IMR-90 (cell line): ENCODE results near the gene TMEM218. TPM values are rescaled to one million over a fixed set of nuclear protein-coding genes. Genes with fewer than 3 reads are reported as not detected.
A peak's percentile ranks its signal among the peaks of the same experiment; 100 is the strongest.

Source experiments
- ATAC-seq: fragments of 200-7000 bp; cut with Tn5 transposase; 2 replicates; pipeline ENCODE4 v1.9.1; 2020; ENCODE audit warnings: low read depth, mild to moderate bottlenecking, moderate library complexity
- BruUV-seq: library from RNA; stranded (reverse); fragments of 400-500 nt; replicated peaks from 2 replicates; lab custom pipeline; 2021; lab: Mats Ljungman, UMichigan
- CTCF ChIA-PET: fragments of 300-600 bp; formaldehyde crosslinking; extraction: SDS; loops from one replicate; lab custom pipeline; 2021; ENCODE audit warnings: antibody characterized with exemption; lab: Yijun Ruan, JAX
- POLR2A ChIA-PET: fragments of 300-600 bp; sonication (Branson Sonifier 250); formaldehyde crosslinking; loops from one replicate; lab custom pipeline; 2022; ENCODE audit warnings: antibody characterized with exemption; ENCODE audit not compliant: unreplicated experiment; lab: Charles Lee
- DNase-seq: peaks from one replicate; pipeline ENCODE4 v3.0.0; 2013
- H2AFZ ChIP-seq: replicated peaks from 2 replicates; pipeline ENCODE3; 2013; ENCODE audit warnings: low read length, mild to moderate bottlenecking; ENCODE audit not compliant: poor library complexity
- H2AK5ac ChIP-seq: 2 replicates; pipeline ENCODE4 v1.6.1; 2013; ENCODE audit warnings: low read depth, low read length, inconsistent platforms
- H2AK9ac ChIP-seq: replicated peaks from 2 replicates; pipeline ENCODE3; 2013; ENCODE audit warnings: mild to moderate bottlenecking, low read depth, low read length, moderate library complexity; ENCODE audit not compliant: poor library complexity
- H2BK120ac ChIP-seq: 2 replicates; pipeline ENCODE4 v1.6.1; 2013; ENCODE audit warnings: low read depth, low read length, inconsistent platforms
- H2BK15ac ChIP-seq: 3 replicates; pipeline ENCODE4 v1.6.1; 2013; ENCODE audit warnings: low read depth, low read length, inconsistent platforms
- H2BK20ac ChIP-seq: 2 replicates; pipeline ENCODE4 v1.6.1; 2013; ENCODE audit warnings: low read depth, mild to moderate bottlenecking, inconsistent platforms, low read length, moderate library complexity
- H2BK5ac ChIP-seq: 2 replicates; pipeline ENCODE4 v1.6.1; 2013; ENCODE audit warnings: mild to moderate bottlenecking, low read depth, low read length, inconsistent platforms; ENCODE audit not compliant: poor library complexity, severe bottlenecking
- H3K14ac ChIP-seq: replicated peaks from 2 replicates; pipeline ENCODE4 v1.6.1; 2013; ENCODE audit warnings: low read depth, low read length, inconsistent platforms
- H3K18ac ChIP-seq: 2 replicates; pipeline ENCODE4 v1.6.1; 2013; ENCODE audit warnings: low read depth, low read length, control low read depth
- H3K23ac ChIP-seq: 2 replicates; pipeline ENCODE4 v1.6.1; 2013; ENCODE audit warnings: low read depth, low read length, inconsistent platforms
- H3K27ac ChIP-seq: 2 replicates; pipeline ENCODE4 v1.5.1; 2013; ENCODE audit warnings: mild to moderate bottlenecking, control low read depth, low read length; ENCODE audit not compliant: insufficient read depth
- H3K27me3 ChIP-seq: 2 replicates; pipeline ENCODE4 v1.6.1; 2013; ENCODE audit warnings: low read length; ENCODE audit not compliant: control insufficient read depth, insufficient read depth
- H3K36me3 ChIP-seq: 2 replicates; pipeline ENCODE4 v1.6.1; 2013; ENCODE audit warnings: low read length, mixed read lengths; ENCODE audit not compliant: control insufficient read depth, insufficient read depth
- H3K4ac ChIP-seq: 2 replicates; pipeline ENCODE4 v1.6.1; 2013; ENCODE audit warnings: low read depth, low read length, inconsistent platforms
- H3K4me1 ChIP-seq: 2 replicates; pipeline ENCODE4 v1.6.1; 2013; ENCODE audit warnings: low read length, mixed read lengths; ENCODE audit not compliant: control insufficient read depth, insufficient read depth
- H3K4me2 ChIP-seq: 2 replicates; pipeline ENCODE4 v1.6.1; 2013; ENCODE audit warnings: low read depth, mild to moderate bottlenecking, control low read depth, low read length, moderate library complexity
- H3K4me3 ChIP-seq: 2 replicates; pipeline ENCODE4 v1.5.1; 2013; ENCODE audit warnings: low read depth, mild to moderate bottlenecking, control low read depth, low read length, moderate library complexity; ENCODE audit not compliant: insufficient read depth
- H3K56ac ChIP-seq: 2 replicates; pipeline ENCODE4 v1.6.1; 2013; ENCODE audit warnings: low read length, inconsistent platforms; ENCODE audit not compliant: insufficient read depth; ENCODE audit errors: extremely low read depth
- H3K79me1 ChIP-seq, 2 experiments: 2 replicates each; pipeline ENCODE4 v1.6.1; 2013; ENCODE audit warnings: low read length in 2 of 2, inconsistent platforms in 1 of 2, low read depth in 1 of 2
- H3K9ac ChIP-seq: 2 replicates; pipeline ENCODE4 v1.6.1; 2013; ENCODE audit warnings: low read depth, low read length, control low read depth
- H3K9me1 ChIP-seq: 2 replicates; pipeline ENCODE4 v1.6.1; 2013; ENCODE audit warnings: low read length, inconsistent platforms; ENCODE audit not compliant: insufficient read depth
- H3K9me3 ChIP-seq: 2 replicates; pipeline ENCODE4 v1.6.1; 2013; ENCODE audit warnings: low read length; ENCODE audit not compliant: control insufficient read depth, insufficient read depth
- H4K20me1 ChIP-seq: 2 replicates; pipeline ENCODE4 v1.6.1; 2013; ENCODE audit warnings: low read length, inconsistent platforms; ENCODE audit not compliant: insufficient read depth
- H4K5ac ChIP-seq: 2 replicates; pipeline ENCODE4 v1.6.1; 2013; ENCODE audit warnings: mild to moderate bottlenecking, low read depth, low read length, control low read depth
- H4K8ac ChIP-seq, 2 experiments: 2 replicates each; pipeline ENCODE4 v1.6.1; 2013; ENCODE audit warnings: low read depth in 2 of 2, low read length in 2 of 2, control low read depth in 1 of 2, inconsistent platforms in 1 of 2
- H4K91ac ChIP-seq: 2 replicates; pipeline ENCODE4 v1.6.1; 2013; ENCODE audit warnings: low read depth, low read length, inconsistent platforms; ENCODE audit not compliant: insufficient read depth
- BHLHE40 ChIP-seq: fragments of 150-350 bp; IDR thresholded peaks from 2 replicates; pipeline ENCODE4 v1.6.1; 2016; ENCODE audit warnings: mild to moderate bottlenecking, low read depth, low read length
- CEBPB ChIP-seq: IDR thresholded peaks from 2 replicates; pipeline ENCODE4 v1.6.1; 2012; ENCODE audit warnings: low read depth, low read length, improper control_type of control experiment
- CHD1 ChIP-seq: IDR thresholded peaks from 2 replicates; pipeline ENCODE4 v1.6.1; 2012; ENCODE audit warnings: low read depth, low read length, improper control_type of control experiment
- CTCF ChIP-seq: conservative IDR thresholded peaks from 2 replicates; pipeline ENCODE4 v1.5.1; 2012; ENCODE audit warnings: mild to moderate bottlenecking, low read depth, low read length, improper control_type of control experiment
- ELK1 ChIP-seq: fragments of 150-350 bp; IDR thresholded peaks from 2 replicates; pipeline ENCODE4 v1.6.1; 2016; ENCODE audit warnings: low read depth, mild to moderate bottlenecking, low read length, moderate library complexity, borderline replicate concordance
- POLR2A ChIP-seq: IDR thresholded peaks from 2 replicates; pipeline ENCODE4 v1.6.1; 2012; ENCODE audit warnings: mild to moderate bottlenecking, low read depth, low read length
- RAD21 ChIP-seq: IDR thresholded peaks from 2 replicates; pipeline ENCODE4 v1.6.1; 2012; ENCODE audit warnings: low read length, improper control_type of control experiment
- SMC3 ChIP-seq: fragments of 150-350 bp; IDR thresholded peaks from 2 replicates; pipeline ENCODE4 v1.6.1; 2016; ENCODE audit warnings: low read depth, mild to moderate bottlenecking, antibody characterized with exemption, low read length, moderate library complexity
- WGBS, 2 experiments: methylation state at CpG; one replicate each; pipeline versions ENCODE4 v1.1.5 to v1.1.7; 2013; ENCODE audit warnings: missing lambda C conversion rate in 2 of 2; ENCODE audit not compliant: insufficient read length in 1 of 2; ENCODE audit errors: extremely low coverage in 2 of 2; 5-methylcytosine and 5-hydroxymethylcytosine counted together
- dilution Hi-C: fragments of 300-500 bp; cut with HindIII; formaldehyde crosslinking; loops from one replicate; pipeline ENCODE4 v1.14.3; 2018; ENCODE audit warnings: low sequenced_read_pairs; ENCODE audit not compliant: unreplicated experiment
- in situ Hi-C: fragments of 300-500 bp; cut with MboI; formaldehyde crosslinking; loops from 3 replicates; pipeline ENCODE4 v1.14.3; 2019; ENCODE audit warnings: low sequenced_read_pairs, inconsistent platforms, mixed read lengths
- intact Hi-C: fragments of 100-400 bp; cut with micrococcal nuclease; formaldehyde crosslinking; loops from 2 replicates; pipeline ENCODE4 v1.10.0; 2022
- polyA plus RNA-seq, 3 experiments: library from polyadenylated mRNA; depleted of rRNA; stranded (reverse); fragments of >200 nt; gene quantifications; 2 replicates each; pipeline ENCODE4 v1.2.3, GENCODE V29; 2012; ENCODE audit warnings: low replicate concordance in 1 of 3
- total RNA-seq: library from RNA; depleted of rRNA; stranded (reverse); fragments of >200 nt; gene quantifications from 2 replicates; pipeline ENCODE4 v1.2.3, GENCODE V29; 2012

The TMEM218 gene
- total and polyA plus RNA-seq, 2 of the 4 experiments (the other 2 are of a cell fraction), result 19.4 to 23.0 TPM

- TF ChIP-seq CHD1, result no peak
These were observed 39.0 kb downstream of the TMEM218 start (continued) for GRCh38 chr11:125072218-125072960.

DNA sequence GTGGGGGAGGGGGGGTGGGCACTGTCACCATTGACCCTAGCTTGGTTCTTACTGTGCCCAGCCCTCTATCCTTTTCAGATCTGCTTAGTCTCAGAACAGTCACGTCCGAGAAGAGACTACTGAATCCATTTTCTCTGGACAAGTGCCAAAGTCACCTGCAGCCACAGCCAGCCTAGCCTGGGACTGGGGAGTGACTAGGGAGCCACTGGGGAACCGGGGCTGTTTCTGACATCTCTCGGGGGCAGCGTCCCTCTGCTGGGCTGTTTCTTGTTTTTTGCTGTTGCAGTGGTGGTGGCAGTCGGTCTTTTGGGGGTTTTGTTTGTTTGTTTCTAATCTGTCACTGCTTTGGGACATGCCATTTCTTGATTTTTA lies 39.6 kb downstream of the TMEM218 start:
- H3K27ac ChIP-seq, result no peak overlapping the region
- no peaks in the 10 kb centered on the region for H3K36me3 ChIP-seq
- H4K5ac ChIP-seq, result no peak overlapping the region
- H2BK20ac ChIP-seq, result no peak overlapping the region
- 79% methylated on average over 2 of the region's 6 CpGs; no CpG with 5 or more reads in 1 of the 2 experiments for WGBS, 2 experiments
- H3K9me3 ChIP-seq, result no peaks in the 10 kb centered on the region
- H3K23ac ChIP-seq, result no peak overlapping the region
- no peak overlapping the region for H3K18ac ChIP-seq
- H2AFZ ChIP-seq, result no peak overlapping the region
- 0 out of 2 replicates have a peak overlapping the region, but pooled peaks have one; percentile 56 for H2AK5ac ChIP-seq
- DNase-seq (no peak), ATAC-seq (no peak)
- H3K4ac ChIP-seq, result no peak overlapping the region
- no peak overlapping the region for H3K9ac ChIP-seq
- H3K27me3 ChIP-seq, result no peaks in the 10 kb centered on the region; the same call in 1 of the 2 replicates
- H2BK5ac ChIP-seq, result no peak overlapping the region
- intact Hi-C loops (no loop called here), dilution Hi-C loops (no loop called here), in situ Hi-C loops (no loop called here)
- H4K91ac ChIP-seq, result no peak overlapping the region
- ChIA-PET CTCF (interaction anchor here (0.7 kb wide), 1 partner anchor 40 kb away, joined by 3 read pairs; no protein-coding TSS in a partner anchor), POLR2A (no interaction called here)
- no peak overlapping the region for H2BK120ac ChIP-seq
- TF ChIP-seq RAD21, result no peak
- TF ChIP-seq CTCF, result no peak
- TF ChIP-seq SMC3, result no peak
- no peak for TF ChIP-seq CEBPB
- no peak for TF ChIP-seq BHLHE40
- no peak for TF ChIP-seq POLR2A
- no peak for TF ChIP-seq ELK1
- no peaks in the 10 kb centered on the region for H3K79me1 ChIP-seq
- no peaks in the 10 kb centered on the region for H4K20me1 ChIP-seq
- H3K4me3 ChIP-seq, result no peak overlapping the region
- peaks cover 15% of the 10 kb centered on the region for H3K4me1 ChIP-seq
- H3K9me1 ChIP-seq, result peaks cover 20% of the 10 kb centered on the region
- no TSS peak for BruUV-seq
- H2AK9ac ChIP-seq, result no peak overlapping the region
- H3K14ac ChIP-seq, result no peak overlapping the region
- no peak overlapping the region for H4K8ac ChIP-seq
- no peak overlapping the region for H3K56ac ChIP-seq
- no peak overlapping the region for H2BK15ac ChIP-seq
- no peak overlapping the region for H3K4me2 ChIP-seq
